GM19463 (cell line): ENCODE data around the gene TRIM8.
"Not testable (repeated sequence)": the region's sequence is repeated elsewhere in the genome, so short reads cannot be mapped to it uniquely, and the experiment has no call there.

Source experiments
- ATAC-seq: cut with Tn5 transposase; IDR thresholded peaks from one replicate; pipeline ENCODE4 v1.9.1; 2021; ENCODE audit warnings: mild to moderate bottlenecking, moderate library complexity; ENCODE audit not compliant: unreplicated experiment

TRIM8 gene

GRCh38 chr10:102683736-102684135 is 39.5 kb downstream of the TRIM8 start:
- no peak for ATAC-seq

DNA sequence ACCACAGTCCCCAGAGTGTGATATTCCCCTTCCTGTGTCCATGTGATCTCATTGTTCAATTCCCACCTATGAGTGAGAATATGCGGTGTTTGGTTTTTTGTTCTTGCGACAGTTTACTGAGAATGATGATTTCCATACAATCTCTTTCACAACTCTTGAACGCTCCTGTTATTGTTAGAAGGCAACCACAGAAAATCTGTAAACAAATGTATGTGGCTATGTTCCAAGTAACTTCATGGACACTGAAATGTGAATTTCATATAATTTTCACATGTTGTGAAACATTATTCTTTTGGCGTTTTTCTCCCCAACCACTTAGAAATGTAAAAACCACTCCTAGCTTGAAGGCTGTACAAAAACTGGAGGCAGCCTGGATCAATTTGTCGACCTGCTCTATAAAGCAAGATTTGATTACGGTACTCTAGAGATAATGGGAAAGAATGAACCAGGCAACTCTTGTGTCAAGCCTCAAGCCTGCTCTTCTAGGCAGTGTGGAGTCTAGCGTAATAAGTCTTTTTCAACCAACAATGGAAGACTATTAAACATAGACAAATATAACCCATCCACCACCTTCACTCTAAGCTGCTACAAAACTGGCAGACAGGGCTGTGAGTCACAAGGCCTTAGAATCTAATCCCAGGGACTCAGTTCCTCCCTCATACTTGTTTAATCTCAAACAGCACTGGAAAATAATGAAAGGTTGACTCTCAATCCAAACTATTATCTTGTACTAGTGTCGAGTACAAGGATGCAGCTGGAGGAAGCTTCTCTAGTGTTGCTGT is 47.2 kb downstream of the TRIM8 start:
- no peak for ATAC-seq

- ATAC-seq: not testable (repeated sequence)
These were observed 51.1 kb downstream of the TRIM8 start for GRCh38 chr10:102695401-102695800.

GRCh38 chr10:102696736-102697135 is 52.5 kb downstream of the TRIM8 start:
- no peak for ATAC-seq

DNA sequence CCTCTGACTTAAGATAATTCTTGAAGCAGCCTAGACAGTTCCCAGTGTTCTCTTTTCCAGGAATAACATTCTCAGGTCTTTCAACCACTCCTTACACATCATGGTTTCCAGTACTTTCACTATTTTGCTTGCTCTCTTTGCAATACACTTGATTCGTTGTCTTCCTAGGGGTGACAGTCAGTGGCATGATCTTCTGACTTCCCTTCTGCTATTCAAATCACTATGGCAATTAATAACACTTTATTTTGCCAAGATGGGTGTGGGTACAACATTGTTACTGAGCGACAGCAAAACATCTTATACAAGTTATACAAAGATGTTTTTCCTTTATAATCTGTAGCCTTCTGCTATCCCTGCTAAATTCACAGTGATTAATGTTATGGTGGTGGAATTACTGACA is 54.6 kb downstream of the TRIM8 start:
- no peak for ATAC-seq

GRCh38 chr10:102701272-102701671 is 57.0 kb downstream of the TRIM8 start:
- ATAC-seq: no peak

DNA sequence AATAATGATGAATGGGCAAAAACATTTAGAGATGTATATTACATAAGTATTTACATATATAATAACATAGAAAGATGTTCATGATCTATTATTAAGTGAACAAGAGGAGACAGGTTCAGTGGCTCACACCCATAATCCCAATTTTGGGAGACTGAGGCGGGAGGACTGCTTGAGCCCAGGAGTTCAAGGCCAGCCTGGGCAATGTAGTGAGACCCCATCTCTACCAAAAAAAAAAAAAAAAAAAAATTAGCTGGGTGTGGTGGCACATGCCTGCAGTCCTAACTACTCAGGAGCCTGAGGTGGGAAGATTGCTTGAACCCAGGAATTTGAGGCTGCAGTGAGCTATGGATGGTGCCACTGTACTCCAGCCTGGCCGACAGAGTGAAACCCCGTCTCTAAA is 57.5 kb downstream of the TRIM8 start:
- ATAC-seq: no peak

DNA sequence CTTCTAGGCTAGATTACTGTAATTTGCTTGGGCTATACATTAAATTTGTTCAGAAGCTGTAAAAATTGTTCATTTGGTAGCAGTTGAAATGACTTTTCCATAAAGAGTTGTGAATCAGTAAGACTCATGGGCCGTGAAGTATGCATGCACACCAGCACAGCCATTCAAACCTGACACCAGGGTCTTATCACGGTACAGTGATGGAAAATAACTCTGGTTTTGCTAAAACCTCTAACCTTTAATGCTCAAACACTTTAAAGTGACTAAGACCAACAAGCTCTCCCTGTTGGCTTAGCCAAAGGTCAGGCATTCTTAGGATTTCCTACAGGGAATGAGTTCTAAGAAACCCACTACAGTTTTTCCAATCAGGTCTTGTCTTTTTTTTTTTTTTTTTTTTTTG is 58.5 kb downstream of the TRIM8 start:
- ATAC-seq: no peak

DNA sequence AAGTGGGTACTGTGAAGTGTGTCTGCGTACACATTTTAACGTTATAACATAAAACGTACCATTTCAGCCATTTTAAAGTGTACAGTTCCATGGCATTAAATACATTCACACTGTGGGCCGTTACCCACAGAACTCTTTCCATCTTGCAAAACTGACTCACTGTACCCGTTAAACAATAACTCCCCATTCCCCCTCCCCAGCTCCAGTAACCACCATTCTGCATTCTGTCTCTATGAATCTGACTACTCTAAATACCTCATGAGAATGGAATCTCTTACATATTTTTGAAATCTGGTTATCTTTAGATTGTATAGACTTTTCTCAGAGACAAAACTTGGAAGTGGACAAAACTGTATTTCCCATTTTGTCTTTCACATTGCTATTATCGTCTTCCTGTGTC is 60.6 kb downstream of the TRIM8 start:
- no peak for ATAC-seq

GRCh38 chr10:102705531-102705930 is 61.3 kb downstream of the TRIM8 start:
- no peak for ATAC-seq
